OCI-LY3 (cell line): ENCODE results near the gene TMCC2.

Experiments
- CTCF ChIP-seq: fragments of 200-600, 300-600 bp; sonication (generic); IDR thresholded peaks from 2 replicates; pipeline ENCODE4 v1.5.1; 2014; ENCODE audit warnings: antibody characterized with exemption, low read length, low read depth
- EZH2phosphoT487 ChIP-seq: fragments of 200-600 bp; shearing (Covaris generic); IDR thresholded peaks from 2 replicates; pipeline ENCODE4 v1.6.1; 2018; ENCODE audit warnings: antibody characterized with exemption, mixed run types, low read depth

GRCh38 chr1:205226868-205227583, 720 bp upstream of the TMCC2 start:
- no peak for TF ChIP-seq CTCF
- TF ChIP-seq EZH2phosphoT487 = no peak
